Caco-2 (cell line): ENCODE measurements around the gene KCNK18. TPM values are rescaled to one million over a fixed set of nuclear protein-coding genes. Genes with fewer than 3 reads are reported as not detected.

Experiments used
- BruUV-seq: library from RNA; stranded (reverse); fragments of 400-500 nt; replicated peaks from 2 replicates; lab custom pipeline; 2021; lab: Mats Ljungman, UMichigan
- CTCF ChIA-PET: fragments of 300-600 bp; sonication (Branson Sonifier 250); formaldehyde crosslinking; loops from one replicate; lab custom pipeline; 2022; ENCODE audit warnings: antibody characterized with exemption; lab: Charles Lee
- POLR2A ChIA-PET: fragments of 300-600 bp; sonication (Branson Sonifier 250); formaldehyde crosslinking; loops from one replicate; lab custom pipeline; 2022; ENCODE audit warnings: antibody characterized with exemption; lab: Charles Lee
- DNase-seq, 2 experiments: peaks; one replicate each; pipeline versions ENCODE4 v3.0.0 to v3.0.0-alpha.2; 2020 to 2022
- H3K27me3 ChIP-seq: replicated peaks from 2 replicates; pipeline ENCODE4 v1.6.0; 2011; ENCODE audit warnings: low read length; ENCODE audit not compliant: control insufficient read depth, insufficient read depth
- H3K36me3 ChIP-seq: 2 replicates; pipeline ENCODE4 v1.5.1; 2011; ENCODE audit warnings: low read length; ENCODE audit not compliant: control insufficient read depth, insufficient read depth
- H3K4me1 ChIP-seq: fragments of 250-450 bp; sonication (Bioruptor Pico); 2 replicates; pipeline ENCODE4 v1.5.1; 2020; ENCODE audit warnings: mild to moderate bottlenecking
- H3K4me3 ChIP-seq: 2 replicates; pipeline ENCODE4 v1.5.1; 2011; ENCODE audit warnings: low read depth, mild to moderate bottlenecking, control low read depth, low read length
- H3K9me3 ChIP-seq: fragments of 250-450 bp; sonication (Bioruptor Pico); 2 replicates; pipeline ENCODE4 v1.5.1; 2020; ENCODE audit warnings: mild to moderate bottlenecking, moderate library complexity
- H3K27ac Mint-ChIP-seq: one replicate; pipeline ENCODE4 v1.8.0; 2022; ENCODE audit warnings: mixed read lengths; ENCODE audit not compliant: unreplicated experiment
- H3K27me3 Mint-ChIP-seq: one replicate; pipeline ENCODE4 v1.8.0; 2022; ENCODE audit warnings: mixed read lengths; ENCODE audit not compliant: insufficient read depth, unreplicated experiment
- H3K36me3 Mint-ChIP-seq: one replicate; pipeline ENCODE4 v1.8.0; 2022; ENCODE audit warnings: mild to moderate bottlenecking, mixed read lengths; ENCODE audit not compliant: insufficient read depth, unreplicated experiment
- H3K4me1 Mint-ChIP-seq: one replicate; pipeline ENCODE4 v1.8.0; 2022; ENCODE audit warnings: low read depth, mixed read lengths; ENCODE audit not compliant: unreplicated experiment
- H3K4me3 Mint-ChIP-seq: one replicate; pipeline ENCODE4 v1.8.0; 2022; ENCODE audit warnings: mild to moderate bottlenecking, moderate library complexity, mixed read lengths; ENCODE audit not compliant: unreplicated experiment
- H3K9me3 Mint-ChIP-seq: one replicate; pipeline ENCODE4 v1.8.0; 2022; ENCODE audit warnings: mixed read lengths; ENCODE audit not compliant: unreplicated experiment
- CTCF ChIP-seq, 2 experiments: fragments of 200-600 bp in 1 of 2; IDR thresholded peaks; 1 replicate in 1 of 2; 2 replicates in 1 of 2; pipeline versions ENCODE4 v1.5.1 to v1.8.0; 2011 to 2022; ENCODE audit warnings: antibody characterized with exemption in 1 of 2, control low read depth in 1 of 2, inconsistent platforms in 1 of 2, low read depth in 1 of 2, low read length in 1 of 2, mild to moderate bottlenecking in 1 of 2, moderate library complexity in 1 of 2; ENCODE audit not compliant: insufficient read depth in 1 of 2, severe bottlenecking in 1 of 2, unreplicated experiment in 1 of 2
- intact Hi-C: fragments of 100-400 bp; cut with micrococcal nuclease; formaldehyde crosslinking; loops from one replicate; pipeline ENCODE4 v1.10.0; 2022; ENCODE audit not compliant: unreplicated experiment
- total RNA-seq: library from RNA; stranded (reverse); gene quantifications from 2 replicates; pipeline ENCODE4 v1.2.3, GENCODE V29; 2022

KCNK18 gene
- total RNA-seq, 1 experiment from 2014 or later = not detected

DNA sequence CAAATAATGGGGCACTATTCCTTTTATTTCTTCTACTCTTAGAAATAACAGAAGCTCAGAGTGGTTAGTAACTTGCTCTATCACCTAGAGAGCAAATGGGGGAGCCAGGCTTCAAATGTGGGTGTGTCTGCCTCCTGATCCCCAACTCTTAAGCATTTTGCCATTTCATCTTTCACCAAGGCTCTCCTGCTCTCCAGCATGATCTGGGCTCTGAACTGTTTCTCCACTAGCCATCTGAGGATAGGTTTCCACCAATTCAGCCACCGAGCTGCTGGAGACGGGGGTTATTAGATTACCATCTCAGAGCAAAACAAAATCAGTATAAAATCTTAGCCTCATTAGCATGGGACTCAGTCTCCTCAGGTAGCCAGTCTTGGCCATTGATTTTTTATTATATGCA, 39.0 kb upstream of the KCNK18 start:
- H3K27ac Mint-ChIP-seq = no peak overlapping the region
- H3K27me3 ChIP-seq = peaks cover 5% of the 10 kb centered on the region
- H3K4me3 Mint-ChIP-seq = no peak overlapping the region
- H3K27me3 Mint-ChIP-seq = peaks cover 50% of the 10 kb centered on the region
- no peaks in the 10 kb centered on the region for H3K36me3 Mint-ChIP-seq
- no TSS peak for BruUV-seq
- no peaks in the 10 kb centered on the region for H3K4me1 Mint-ChIP-seq
- H3K36me3 ChIP-seq = no peaks in the 10 kb centered on the region
- intact Hi-C loops = no loop called here
- TF ChIP-seq CTCF (IDR thresholded peaks at IDR 0.05; ENCODE audit: insufficient read depth in 1 of 2, low read depth in 1 of 2, low read length in 1 of 2, severe bottlenecking in 1 of 2, unreplicated experiment in 1 of 2) = no peak
- CTCF ChIA-PET = interaction anchor here (0.8 kb wide), 1 partner anchor 46 kb away, joined by 3 read pairs; no protein-coding TSS in a partner anchor
- POLR2A ChIA-PET = no interaction called here
- no peak for DNase-seq
- H3K9me3 ChIP-seq = no peaks in the 10 kb centered on the region
- peaks cover 6% of the 10 kb centered on the region; the same call in 1 of the 2 replicates for H3K4me1 ChIP-seq
- H3K9me3 Mint-ChIP-seq = no peaks in the 10 kb centered on the region
- H3K4me3 ChIP-seq = no peak overlapping the region

DNA sequence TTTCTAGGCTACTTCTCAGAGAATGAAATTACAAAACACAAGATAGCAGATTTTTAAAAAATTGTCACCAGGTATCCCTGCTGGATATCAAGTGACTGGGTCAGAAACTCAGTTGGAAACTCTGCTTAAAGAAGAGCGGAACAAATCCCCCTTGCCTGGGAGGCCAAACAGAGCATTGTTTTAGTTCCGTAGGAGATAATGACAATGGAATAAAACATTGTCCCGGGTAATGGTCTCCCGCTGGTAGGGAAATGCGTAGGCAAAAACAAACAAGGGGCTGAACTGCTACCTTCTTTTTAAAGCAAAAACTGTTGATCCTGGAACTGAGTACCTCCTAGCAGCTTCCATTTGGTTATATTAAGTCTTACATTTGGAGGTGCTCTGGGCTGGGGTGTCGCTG, 37.9 kb upstream of the KCNK18 start:
- Mint-ChIP-seq H3K9me3 (no peaks in the 10 kb centered on the region), H3K27me3 (peaks cover 48% of the 10 kb centered on the region), H3K27ac (no peak overlapping the region), H3K36me3 (no peaks in the 10 kb centered on the region), H3K4me1 (no peaks in the 10 kb centered on the region), H3K4me3 (no peak overlapping the region)
- ChIA-PET POLR2A (no interaction called here), CTCF (interaction anchor here (0.7 kb wide), 1 partner anchor 15 kb away, joined by 4 read pairs; no protein-coding TSS in a partner anchor)
- DNase-seq = no peak
- no peak for TF ChIP-seq CTCF (IDR thresholded peaks at IDR 0.05; ENCODE audit: insufficient read depth in 1 of 2, low read depth in 1 of 2, low read length in 1 of 2, severe bottlenecking in 1 of 2, unreplicated experiment in 1 of 2)
- H3K4me1 ChIP-seq = peaks cover 8% of the 10 kb centered on the region; the same call in 1 of the 2 replicates
- H3K9me3 ChIP-seq = no peaks in the 10 kb centered on the region
- no TSS peak for BruUV-seq
- H3K27me3 ChIP-seq = peaks cover 6% of the 10 kb centered on the region
- no peaks in the 10 kb centered on the region for H3K36me3 ChIP-seq
- intact Hi-C loops = no loop called here
- no peak overlapping the region for H3K4me3 ChIP-seq

DNA sequence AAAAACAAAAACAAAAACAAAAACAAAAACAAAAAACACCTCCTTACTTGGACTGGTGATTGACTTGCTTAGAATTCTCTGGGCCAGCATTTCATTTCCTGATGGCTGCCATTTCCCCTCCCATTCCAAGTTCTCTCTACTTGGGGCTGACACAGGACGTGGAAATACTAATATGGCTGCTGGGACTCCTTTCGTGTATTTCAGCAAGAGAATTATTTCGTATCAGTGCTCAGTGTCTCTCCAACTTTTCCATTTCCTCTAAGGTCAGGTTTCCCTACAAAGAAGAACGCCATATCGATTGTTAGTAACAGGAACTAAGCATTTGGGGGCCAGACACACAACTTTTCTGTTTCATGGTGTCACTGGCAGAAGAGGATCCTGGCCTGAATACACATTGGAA, 36.7 kb upstream of the KCNK18 start:
- BruUV-seq = no TSS peak
- CTCF ChIA-PET = no interaction called here
- no peaks in the 10 kb centered on the region for H3K9me3 Mint-ChIP-seq
- no peaks in the 10 kb centered on the region for H3K9me3 ChIP-seq
- H3K27ac Mint-ChIP-seq = no peak overlapping the region
- H3K36me3 ChIP-seq = no peaks in the 10 kb centered on the region
- intact Hi-C loops = loop anchor here (10.0 kb wide), 1 partner anchor 156 kb away; the partner anchor contains the start of gene SHTN1
- TF ChIP-seq CTCF (IDR thresholded peaks at IDR 0.05; ENCODE audit: insufficient read depth in 1 of 2, low read depth in 1 of 2, low read length in 1 of 2, severe bottlenecking in 1 of 2, unreplicated experiment in 1 of 2) = no peak
- no peaks in the 10 kb centered on the region for H3K4me1 Mint-ChIP-seq
- POLR2A ChIA-PET = no interaction called here
- H3K4me3 Mint-ChIP-seq = no peak overlapping the region
- peaks cover 6% of the 10 kb centered on the region for H3K27me3 ChIP-seq
- H3K36me3 Mint-ChIP-seq = no peaks in the 10 kb centered on the region
- peaks cover 12% of the 10 kb centered on the region for H3K4me1 ChIP-seq
- DNase-seq = no peak
- H3K27me3 Mint-ChIP-seq = peaks cover 45% of the 10 kb centered on the region
- H3K4me3 ChIP-seq = no peak overlapping the region
